Natural killer cell (primary cell): Measurements from ENCODE around the gene DNAH3. TPM values are rescaled to one million over a fixed set of nuclear protein-coding genes. Genes with fewer than 3 reads are reported as not detected.

Experiments
- total RNA-seq, 4 donors: library from RNA; stranded (reverse); fragments of 120-200 nt in 1 of 4; gene quantifications; one replicate each; pipeline versions ENCODE4 v1.2.3 to v1.2.4, GENCODE V29; 2013 to 2022

Gene DNAH3
- total RNA-seq, 3 donors from 2014 or later (not counting 1 experiment from before 2014, with no cell fraction given), result not detected

Other genes with a start within 250 kb of the DNAH3 start
- 10 to 100 TPM in 1 of 3 donors, 1 to 10 TPM in 2; 4.6 to 12.9 (median 5.9) TPM for gene LDAF1, start 7.8 kb upstream of the DNAH3 start, total RNA-seq
- not detected for gene ZP2, start 60.7 kb upstream of the DNAH3 start, total RNA-seq
- gene ANKS4B, start 82.9 kb upstream of the DNAH3 start, total RNA-seq, result under 1 TPM in 1 of 3 donors, not detected in 2; 0.10 TPM
- gene CRYM, start 127.4 kb upstream of the DNAH3 start, total RNA-seq, result not detected